ENCODE data around the gene PSMB2.

GRCh38 chr1:35637401-35637809, 3.9 kb downstream of the PSMB2 start:
- TF ChIP-seq CTCF (IDR thresholded peaks at IDR 0.05 in 2 of 3, conservative IDR thresholded peaks at IDR 0.05 in 1 of 3; ENCODE audit: control insufficient read depth in 2 of 3, extremely low read depth in 1 of 3, insufficient read depth in 1 of 3, low read depth in 3 of 3, low read length in 3 of 3), result no peak
- no peak for TF ChIP-seq ZBTB40 (IDR thresholded peaks at IDR 0.05; ENCODE audit: borderline replicate concordance)
- no peak for TF ChIP-seq TCF12 (IDR thresholded peaks at IDR 0.05; ENCODE audit: low read depth, low read length)
- TF ChIP-seq HCFC1 (IDR thresholded peaks at IDR 0.05; ENCODE audit: low read length), result no peak
- no peak for TF ChIP-seq ATF7 (IDR thresholded peaks at IDR 0.05; ENCODE audit: low read depth)
- TF ChIP-seq SPI1 (IDR thresholded peaks at IDR 0.05; ENCODE audit: borderline replicate concordance, insufficient read depth, low read depth, low read length), result no peak
- no peak for TF ChIP-seq E2F4 (IDR thresholded peaks at IDR 0.05; ENCODE audit: low read depth, low read length)
- no peak for TF ChIP-seq FOXM1 (IDR thresholded peaks at IDR 0.05; ENCODE audit: low read depth, low read length)
- peak; percentile 31 for TF ChIP-seq SKIL (IDR thresholded peaks at IDR 0.05; ENCODE audit: low read depth, poor library complexity, severe bottlenecking)
- no peak for TF ChIP-seq KDM1A (IDR thresholded peaks at IDR 0.05; ENCODE audit: borderline replicate concordance)
- no peak for TF ChIP-seq NR2C2 (IDR thresholded peaks at IDR 0.05; ENCODE audit: borderline replicate concordance, control insufficient read depth, insufficient read length, low read depth)
- TF ChIP-seq ELK1 (IDR thresholded peaks at IDR 0.05; ENCODE audit: low read depth, low read length), result no peak
- TF ChIP-seq SUZ12 (IDR thresholded peaks at IDR 0.05; ENCODE audit: unreplicated experiment), result no peak
